GM18519 (cell line): ENCODE results near the gene ACSS3.

ENCODE experiments used
- ATAC-seq: cut with Tn5 transposase; IDR thresholded peaks from one replicate; pipeline ENCODE4 v1.9.1; 2021; ENCODE audit warnings: mild to moderate bottlenecking, moderate library complexity; ENCODE audit not compliant: unreplicated experiment, low FRiP score

ACSS3 gene

GRCh38 chr12:81274637-81275529 is 197.0 kb downstream of the ACSS3 start:
- ATAC-seq = no peak

- no peak for ATAC-seq
Measured at GRCh38 chr12:81284137-81284536, 206.3 kb downstream of the ACSS3 start.

GRCh38 chr12:81288651-81289050 is 210.8 kb downstream of the ACSS3 start:
- no peak for ATAC-seq

DNA sequence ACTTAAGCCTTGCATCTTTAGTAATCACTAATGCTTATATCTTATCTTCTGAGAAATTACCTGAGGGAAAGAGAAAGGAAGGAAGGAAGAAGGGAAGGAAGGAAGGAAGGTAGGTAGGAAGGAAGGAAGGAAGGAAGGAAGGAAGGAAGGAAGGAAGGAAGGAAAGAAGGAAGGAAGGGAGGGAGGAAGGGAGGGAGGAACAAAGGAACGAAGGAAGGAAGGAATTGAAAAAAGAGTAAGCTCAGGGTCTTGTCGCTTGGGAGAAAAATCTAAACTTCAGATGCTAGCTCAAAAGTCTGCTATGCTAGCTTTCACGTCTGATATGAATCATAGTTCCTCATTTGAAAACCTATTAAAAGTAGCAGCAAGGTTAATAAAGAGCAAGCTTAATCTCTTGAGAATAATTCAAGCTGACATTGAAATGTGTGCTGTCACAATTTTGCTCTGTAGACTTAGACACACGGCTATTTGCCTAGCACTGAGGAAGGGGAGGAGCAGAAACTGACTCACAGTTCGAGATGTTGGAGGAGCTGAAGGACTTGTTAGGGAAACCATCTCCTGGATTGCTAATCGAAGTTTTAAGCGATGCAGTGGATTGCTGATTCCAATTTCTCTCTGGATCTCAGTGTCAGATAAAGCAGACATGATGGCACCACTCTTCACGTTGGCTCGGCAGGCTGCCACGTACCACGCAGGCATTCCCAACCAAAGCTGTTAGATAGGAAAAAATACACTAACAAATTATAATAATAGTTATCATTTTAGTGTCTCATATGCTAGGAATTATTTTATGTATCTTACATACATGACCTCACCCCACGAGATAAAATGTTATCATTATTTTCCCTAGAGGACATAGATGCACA is 216.7 kb downstream of the ACSS3 start:
- no peak for ATAC-seq

DNA sequence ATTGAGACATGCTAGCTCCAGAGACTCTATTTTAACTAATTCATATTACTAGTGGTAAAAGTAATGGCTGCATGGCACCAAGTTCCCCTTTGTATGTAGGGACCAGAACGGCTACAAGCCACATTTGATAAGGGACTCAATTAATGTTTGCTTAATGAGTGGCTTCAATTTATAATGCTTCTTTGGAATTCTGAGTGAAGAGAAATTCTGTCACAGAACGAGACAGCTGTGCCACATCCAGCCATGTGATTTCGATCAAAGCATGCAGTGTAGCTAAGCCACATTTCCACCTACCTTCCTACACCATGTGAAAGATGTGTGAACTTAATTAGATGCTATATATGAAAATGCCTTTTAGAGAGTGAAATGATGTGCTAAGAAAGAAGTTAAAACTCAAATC is 217.4 kb downstream of the ACSS3 start:
- no peak for ATAC-seq

- no peak for ATAC-seq
Measured at GRCh38 chr12:81296556-81297305, 218.9 kb downstream of the ACSS3 start.

DNA sequence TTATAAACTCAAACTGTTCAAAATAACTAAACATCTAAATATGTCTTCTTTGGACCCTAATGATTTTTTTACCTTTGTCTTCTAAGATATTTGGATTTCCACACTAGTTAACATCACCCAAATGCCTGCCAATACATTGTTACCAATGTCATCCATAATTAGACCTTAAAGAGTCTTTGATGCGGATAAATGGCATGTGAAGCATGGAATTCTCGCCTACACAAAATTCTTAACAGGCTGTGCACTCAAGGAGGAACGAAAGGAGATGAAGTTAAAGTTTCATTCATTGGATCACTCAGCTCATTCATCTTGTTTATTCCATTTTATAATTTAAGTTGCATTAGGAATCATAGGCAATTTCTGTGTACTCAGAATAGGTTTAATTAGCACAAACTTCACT is 219.7 kb downstream of the ACSS3 start:
- no peak for ATAC-seq

GRCh38 chr12:81300454-81300853 is 222.6 kb downstream of the ACSS3 start:
- ATAC-seq = no peak

GRCh38 chr12:81303935-81304334 is 226.1 kb downstream of the ACSS3 start:
- no peak for ATAC-seq
